BLaER1 (cell line): ENCODE measurements around the gene PMF1.
A peak's percentile ranks its signal among the peaks of the same experiment; 100 is the strongest.

Source experiments
- H3K27ac ChIP-seq: shearing (Covaris generic); formaldehyde crosslinking; 2 replicates; pipeline ENCODE4 v1.8.1; 2022
- H3K27me3 ChIP-seq: shearing (Covaris generic); formaldehyde crosslinking; 2 replicates; pipeline ENCODE4 v1.8.1; 2022
- H3K36me3 ChIP-seq: shearing (Covaris generic); formaldehyde crosslinking; 2 replicates; pipeline ENCODE4 v1.8.1; 2022
- H3K4me1 ChIP-seq: shearing (Covaris generic); formaldehyde crosslinking; 2 replicates; pipeline ENCODE4 v1.8.1; 2022
- H3K4me2 ChIP-seq: shearing (Covaris generic); formaldehyde crosslinking; 2 replicates; pipeline ENCODE4 v1.8.1; 2022
- H3K4me3 ChIP-seq: shearing (Covaris generic); formaldehyde crosslinking; 2 replicates; pipeline ENCODE4 v1.8.1; 2022
- H3K9ac ChIP-seq: shearing (Covaris generic); formaldehyde crosslinking; 2 replicates; pipeline ENCODE4 v1.8.1; 2022
- H3K9me3 ChIP-seq: shearing (Covaris generic); formaldehyde crosslinking; 2 replicates; pipeline ENCODE4 v1.8.1; 2022
- H4K20me1 ChIP-seq: shearing (Covaris generic); formaldehyde crosslinking; 2 replicates; pipeline ENCODE4 v1.8.1; 2022
- Cebpa-rat ChIP-seq: shearing (Covaris generic); IDR thresholded peaks from 2 replicates; pipeline ENCODE4 v1.8.1; 2022

Gene PMF1

DNA sequence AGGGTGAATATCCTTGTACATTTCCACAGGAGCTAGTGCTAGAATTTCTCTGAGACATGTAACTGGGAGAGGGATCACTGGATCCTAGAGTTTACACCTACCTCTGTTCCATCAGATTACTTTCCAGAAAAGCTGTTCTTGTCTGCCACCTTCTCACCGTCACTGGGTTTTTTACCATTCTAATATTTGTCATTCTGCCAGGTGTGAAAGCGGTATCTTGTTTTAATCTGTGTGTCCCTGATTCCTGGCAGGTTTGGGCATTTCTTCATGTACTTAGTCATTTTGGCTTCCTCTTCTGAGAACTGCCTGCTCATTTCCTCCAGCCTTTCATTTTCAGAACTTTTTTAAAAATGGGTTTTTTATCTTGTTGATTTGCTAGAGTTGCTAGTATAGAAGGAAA, 5.1 kb downstream of the PMF1 start:
- Histone ChIP-seq H3K4me1 (peaks cover 28% of the 10 kb centered on the region), H3K27me3 (no peaks in the 10 kb centered on the region), H3K4me3 (no peak overlapping the region), H3K4me2 (no peak overlapping the region), H3K36me3 (peaks cover 60% of the 10 kb centered on the region), H3K9ac (no peak overlapping the region), H3K27ac (no peak overlapping the region), H3K9me3 (peaks cover 3% of the 10 kb centered on the region; the same call in 1 of the 2 replicates), H4K20me1 (0 out of 2 replicates have a peak, but pooled peaks cover 12% of the 10 kb centered on the region)
- no peak for TF ChIP-seq Cebpa-rat

DNA sequence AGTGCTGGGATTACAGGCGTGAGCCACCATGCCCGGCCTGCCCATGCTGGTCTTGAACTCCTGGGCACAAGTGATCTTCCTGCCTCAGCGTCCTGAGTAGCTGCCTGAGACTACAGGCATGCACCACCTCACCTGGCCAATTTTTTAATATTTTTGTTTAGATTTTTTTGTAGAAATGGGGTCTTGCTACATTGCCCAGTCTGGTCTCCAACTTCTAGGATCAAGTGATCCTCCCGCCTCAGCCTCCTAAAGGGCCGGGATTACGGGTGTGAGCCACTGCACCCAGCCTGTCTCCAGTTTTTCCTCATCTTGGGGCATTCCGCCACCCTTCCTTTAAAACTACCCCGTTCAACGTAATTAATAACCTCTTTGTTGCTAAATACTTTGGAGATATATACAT, 7.4 kb downstream of the PMF1 start:
- Histone ChIP-seq H3K27me3 (no peaks in the 10 kb centered on the region), H3K4me3 (no peak overlapping the region), H3K4me2 (no peak overlapping the region), H3K36me3 (peaks cover 69% of the 10 kb centered on the region), H3K9me3 (peaks cover 3% of the 10 kb centered on the region; the same call in 1 of the 2 replicates), H3K4me1 (peaks cover 18% of the 10 kb centered on the region), H3K27ac (no peak overlapping the region), H3K9ac (no peak overlapping the region), H4K20me1 (0 out of 2 replicates have a peak, but pooled peaks cover 12% of the 10 kb centered on the region)
- TF ChIP-seq Cebpa-rat = no peak

DNA sequence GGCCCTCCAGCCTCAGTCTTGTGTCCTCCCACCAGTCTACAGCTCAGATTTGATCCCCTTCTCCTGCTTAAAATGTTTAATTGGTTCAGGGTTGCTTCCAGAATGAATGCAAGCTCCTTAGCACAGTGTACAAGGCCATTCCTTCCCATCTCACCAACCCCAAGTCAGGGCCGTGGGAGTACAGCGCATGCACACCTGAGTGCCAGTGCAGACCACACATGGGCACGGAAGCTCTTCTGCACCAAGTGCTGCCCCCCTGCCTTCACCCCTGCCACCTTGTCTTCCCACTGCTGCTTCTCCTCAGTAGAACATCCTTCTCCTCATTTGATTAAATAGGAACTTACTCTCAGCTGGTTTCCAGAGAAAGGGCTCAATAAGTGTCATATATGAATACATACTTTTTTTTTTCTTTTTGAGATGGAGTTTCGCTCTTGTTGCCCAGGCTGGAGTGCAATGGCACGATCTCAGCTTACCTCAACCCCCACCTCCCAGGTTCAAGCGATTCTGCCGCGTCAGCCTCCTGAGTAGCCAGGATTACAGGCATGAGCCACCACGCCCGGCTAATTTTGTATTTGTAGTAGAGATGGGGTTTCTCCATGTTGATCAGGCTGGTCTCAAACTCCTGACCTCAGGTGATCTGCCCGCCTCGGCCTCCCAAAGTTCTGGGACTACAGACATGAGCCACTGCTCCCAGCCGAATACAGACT, 9.3 kb downstream of the PMF1 start:
- no peak overlapping the region for H3K27ac ChIP-seq
- TF ChIP-seq Cebpa-rat = no peak
- H3K9me3 ChIP-seq = no peaks in the 10 kb centered on the region
- no peak overlapping the region for H3K9ac ChIP-seq
- H3K4me1 ChIP-seq = peaks cover 32% of the 10 kb centered on the region
- H3K36me3 ChIP-seq = peaks cover 59% of the 10 kb centered on the region
- no peak overlapping the region for H3K4me2 ChIP-seq
- H3K27me3 ChIP-seq = no peaks in the 10 kb centered on the region
- 0 out of 2 replicates have a peak, but pooled peaks cover 12% of the 10 kb centered on the region for H4K20me1 ChIP-seq
- H3K4me3 ChIP-seq = no peak overlapping the region

DNA sequence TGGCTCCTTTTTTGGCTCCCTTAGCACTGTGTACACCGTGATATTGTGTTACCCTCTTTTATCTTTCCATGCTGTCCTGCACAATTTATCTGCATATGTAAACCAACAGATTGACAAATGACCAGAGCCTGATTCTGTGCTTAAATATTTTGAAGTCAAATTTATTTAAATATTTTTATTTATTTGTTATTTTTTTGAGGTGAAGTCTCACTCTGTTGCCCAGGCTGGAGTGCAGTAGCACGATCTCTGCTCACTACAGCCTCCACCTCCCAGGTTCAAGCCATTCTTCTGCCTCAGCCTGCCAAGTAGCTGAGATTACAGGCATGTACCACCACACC, 12.8 kb downstream of the PMF1 start:
- Histone ChIP-seq H3K9ac (no peak overlapping the region), H3K4me3 (no peak overlapping the region), H3K4me2 (peak overlapping the region; percentile 27), H3K27me3 (no peaks in the 10 kb centered on the region), H3K36me3 (peaks cover 77% of the 10 kb centered on the region), H3K9me3 (no peaks in the 10 kb centered on the region), H3K4me1 (peaks cover 20% of the 10 kb centered on the region), H4K20me1 (0 out of 2 replicates have a peak, but pooled peaks cover 7% of the 10 kb centered on the region), H3K27ac (0 out of 2 replicates have a peak overlapping the region, but pooled peaks have one; percentile 3)
- no peak for TF ChIP-seq Cebpa-rat

DNA sequence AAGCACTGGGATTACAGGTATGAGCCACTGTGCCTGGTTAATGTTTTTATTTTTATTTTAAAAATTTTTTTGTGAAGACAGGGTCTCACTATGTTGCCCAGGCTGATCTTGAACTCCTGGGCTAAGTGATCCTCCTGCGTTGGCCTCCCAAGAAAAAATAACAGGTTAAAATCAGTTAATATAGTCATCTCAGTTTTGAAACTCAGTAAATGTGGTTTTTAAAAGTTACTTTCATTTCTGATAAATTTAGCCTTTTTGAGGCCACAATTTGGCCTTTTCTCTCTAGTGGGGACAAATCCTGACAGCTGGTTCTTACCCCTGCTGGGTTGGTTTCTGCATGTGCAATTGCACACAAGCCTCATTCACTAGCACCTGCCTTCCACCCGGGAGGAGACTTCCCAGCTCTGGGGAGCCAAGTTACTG, 13.3 kb downstream of the PMF1 start:
- Histone ChIP-seq H3K4me1 (peaks cover 20% of the 10 kb centered on the region), H3K9ac (no peak overlapping the region), H3K36me3 (peaks cover 74% of the 10 kb centered on the region), H3K4me2 (peak overlapping the region; percentile 27), H4K20me1 (0 out of 2 replicates have a peak, but pooled peaks cover 7% of the 10 kb centered on the region), H3K9me3 (no peaks in the 10 kb centered on the region), H3K27ac (0 out of 2 replicates have a peak overlapping the region, but pooled peaks have one; percentile 3), H3K4me3 (no peak overlapping the region), H3K27me3 (no peaks in the 10 kb centered on the region)
- TF ChIP-seq Cebpa-rat = no peak

DNA sequence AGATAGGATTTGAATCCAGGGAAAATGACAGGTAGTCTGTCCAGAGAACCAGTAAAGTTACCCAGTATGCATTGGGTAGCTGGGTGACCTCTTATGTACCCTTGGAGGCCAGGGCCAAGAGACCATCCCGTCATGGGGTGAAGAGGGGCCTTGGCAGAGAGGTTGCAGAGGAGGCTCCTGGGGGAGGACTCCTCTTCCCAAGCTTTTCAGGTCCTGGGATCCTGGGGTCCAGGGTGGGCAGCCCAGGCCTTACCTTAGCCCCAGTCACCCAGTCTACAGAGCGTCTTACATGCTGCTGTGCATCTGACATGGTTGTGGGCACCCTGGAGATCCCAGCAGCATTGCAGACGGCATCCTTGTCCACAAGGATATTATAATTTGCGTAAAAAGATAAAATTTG, 14.0 kb downstream of the PMF1 start:
- Histone ChIP-seq H3K27ac (no peak overlapping the region), H3K4me2 (no peak overlapping the region)

DNA sequence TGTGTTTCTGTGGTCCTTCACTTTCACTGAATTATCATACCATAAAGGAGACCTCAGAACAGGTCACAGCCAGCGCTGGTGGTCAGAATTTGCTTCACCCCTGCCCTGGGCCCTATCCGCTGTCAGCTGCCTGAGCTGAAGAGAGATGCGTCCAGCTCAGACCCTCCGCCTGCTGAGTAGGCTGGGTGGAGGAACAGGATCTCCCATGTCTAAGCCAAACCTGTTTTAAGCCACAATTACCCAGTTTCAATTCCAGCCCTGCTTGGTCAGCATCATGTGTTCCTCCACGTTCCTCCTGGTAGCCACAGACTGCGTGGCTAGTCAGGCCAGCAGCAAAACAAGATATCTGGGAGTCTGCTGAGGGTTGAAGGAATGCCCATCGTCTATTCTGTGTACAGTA, 15.7 kb downstream of the PMF1 start:
- no peak overlapping the region for H3K9ac ChIP-seq
- TF ChIP-seq Cebpa-rat = no peak
- H3K27ac ChIP-seq = no peak overlapping the region
- 0 out of 2 replicates have a peak, but pooled peaks cover 8% of the 10 kb centered on the region for H4K20me1 ChIP-seq
- peaks cover 28% of the 10 kb centered on the region for H3K4me1 ChIP-seq
- H3K9me3 ChIP-seq = no peaks in the 10 kb centered on the region
- H3K36me3 ChIP-seq = peaks cover 64% of the 10 kb centered on the region
- H3K4me2 ChIP-seq = no peak overlapping the region
- no peaks in the 10 kb centered on the region for H3K27me3 ChIP-seq
- H3K4me3 ChIP-seq = no peak overlapping the region

More for the DNA sequence above, 14.0 kb downstream of the PMF1 start:
- Histone ChIP-seq H3K4me3 (no peak overlapping the region), H3K9ac (no peak overlapping the region), H3K4me1 (peaks cover 22% of the 10 kb centered on the region), H4K20me1 (0 out of 2 replicates have a peak, but pooled peaks cover 7% of the 10 kb centered on the region), H3K36me3 (peaks cover 70% of the 10 kb centered on the region), H3K27me3 (no peaks in the 10 kb centered on the region), H3K9me3 (no peaks in the 10 kb centered on the region)
- no peak for TF ChIP-seq Cebpa-rat

DNA sequence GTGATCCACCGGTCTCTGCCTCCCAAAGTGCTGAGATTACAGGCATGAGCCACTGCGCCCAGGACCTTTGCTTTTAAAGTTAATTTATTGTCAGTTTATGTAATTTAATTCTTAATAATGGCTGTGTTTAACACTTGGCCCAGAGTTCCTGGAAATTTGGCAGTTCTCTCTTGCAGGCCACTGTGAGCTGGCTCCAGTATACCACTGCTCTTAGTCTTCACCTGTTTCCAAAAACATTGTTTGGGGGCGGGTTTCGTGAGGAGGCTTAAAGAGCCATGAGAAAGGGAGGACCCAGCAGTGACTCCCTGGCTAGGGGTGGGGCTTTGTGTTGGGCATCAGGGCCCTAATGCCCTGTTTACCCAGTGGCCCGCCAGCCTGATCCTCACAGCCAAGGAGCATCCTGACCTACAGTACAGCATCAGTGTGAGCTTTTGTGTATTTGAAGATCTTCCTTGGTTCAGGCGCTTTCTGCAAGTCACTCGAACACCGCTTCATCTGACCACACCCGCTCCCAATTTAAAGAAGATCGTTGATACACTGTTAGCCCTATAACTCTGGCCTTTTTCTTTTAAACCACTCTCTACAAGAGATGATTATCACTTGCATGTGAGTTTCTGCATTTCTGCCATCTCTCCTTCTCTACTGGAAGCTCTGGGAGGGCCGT, 17.1 kb downstream of the PMF1 start:
- Histone ChIP-seq H3K27ac (no peak overlapping the region), H3K9me3 (no peaks in the 10 kb centered on the region), H3K4me2 (no peak overlapping the region), H3K9ac (no peak overlapping the region), H4K20me1 (0 out of 2 replicates have a peak, but pooled peaks cover 8% of the 10 kb centered on the region), H3K36me3 (peaks cover 67% of the 10 kb centered on the region), H3K4me1 (peaks cover 25% of the 10 kb centered on the region), H3K4me3 (no peak overlapping the region), H3K27me3 (no peaks in the 10 kb centered on the region)
- no peak for TF ChIP-seq Cebpa-rat

DNA sequence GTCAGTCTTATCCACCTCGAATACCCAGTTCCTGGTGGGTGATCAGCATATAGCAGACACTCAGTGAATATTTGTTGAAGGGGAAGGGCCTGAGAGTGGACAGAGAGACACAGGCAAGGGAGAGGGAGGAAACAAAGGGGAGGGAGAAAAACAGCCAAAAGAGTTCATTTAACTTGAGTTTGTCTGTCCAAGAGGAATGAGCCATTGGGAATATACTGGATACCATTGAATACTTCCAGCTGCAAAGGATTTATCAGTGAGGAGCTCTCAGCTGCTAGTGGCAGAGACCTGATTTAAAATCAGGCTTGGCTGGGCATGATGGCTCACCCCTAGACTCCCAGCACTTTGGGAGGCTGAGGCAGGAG, 17.6 kb downstream of the PMF1 start:
- Histone ChIP-seq H4K20me1 (0 out of 2 replicates have a peak, but pooled peaks cover 8% of the 10 kb centered on the region), H3K36me3 (peaks cover 72% of the 10 kb centered on the region), H3K4me3 (no peak overlapping the region), H3K9ac (no peak overlapping the region), H3K27me3 (no peaks in the 10 kb centered on the region), H3K9me3 (no peaks in the 10 kb centered on the region), H3K27ac (no peak overlapping the region), H3K4me1 (peaks cover 20% of the 10 kb centered on the region), H3K4me2 (no peak overlapping the region)
- no peak for TF ChIP-seq Cebpa-rat
